Right hindlimb (tissue), 1 donor: ENCODE results near the gene C1orf53.
A peak's percentile ranks its signal among the peaks of the same experiment; 100 is the strongest.
"Not testable (repeated sequence)": the region's sequence is repeated elsewhere in the genome, so short reads cannot be mapped to it uniquely, and the experiment has no call there.

ENCODE experiments used
- DNase-seq: peaks from one replicate; pipeline ENCODE4 v3.0.0-alpha.2; 2018

C1orf53 gene

DNA sequence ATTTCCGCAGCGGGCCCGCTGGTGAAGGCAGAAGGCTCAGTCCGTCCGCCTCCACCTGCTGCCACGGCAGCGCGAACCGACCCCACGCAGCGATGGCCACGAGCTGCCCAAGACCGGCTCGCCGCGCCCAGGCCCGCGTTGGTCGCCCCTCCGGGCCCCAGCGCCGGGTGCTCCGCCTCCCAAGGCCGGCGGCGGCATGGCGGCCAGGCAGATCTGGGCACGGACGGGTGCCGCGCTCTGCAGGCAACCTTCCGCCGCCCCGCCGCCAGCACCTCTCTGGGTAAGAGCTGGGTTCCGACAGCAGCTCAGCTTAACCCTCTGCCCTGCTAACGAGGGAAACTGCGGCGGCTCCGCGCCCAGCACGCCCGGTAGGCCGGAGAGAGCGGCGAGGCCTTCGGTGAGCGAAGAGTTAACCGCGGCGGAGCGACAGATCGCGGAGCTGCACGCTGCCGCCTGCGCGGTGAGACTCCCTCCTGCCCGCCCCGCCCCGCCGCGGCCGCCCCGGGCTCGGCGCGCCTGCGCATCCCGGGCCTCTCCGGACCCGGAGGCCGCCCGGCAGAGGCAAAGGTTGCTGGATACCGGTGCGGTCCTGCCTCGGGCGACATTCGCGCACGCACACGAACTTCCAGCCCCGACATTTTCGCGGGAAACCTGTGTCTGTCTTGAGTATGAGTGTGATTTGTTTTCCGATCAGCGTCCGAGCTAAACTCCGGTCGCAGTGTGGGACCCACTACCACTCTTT lies at the start of gene C1orf53:
TSS of gene C1orf53 (plus strand) at position 177 of the 742 bp plus-strand sequence. CDS start at position 197, 20 bp downstream.
- peak; percentile 93 for DNase-seq

DNA sequence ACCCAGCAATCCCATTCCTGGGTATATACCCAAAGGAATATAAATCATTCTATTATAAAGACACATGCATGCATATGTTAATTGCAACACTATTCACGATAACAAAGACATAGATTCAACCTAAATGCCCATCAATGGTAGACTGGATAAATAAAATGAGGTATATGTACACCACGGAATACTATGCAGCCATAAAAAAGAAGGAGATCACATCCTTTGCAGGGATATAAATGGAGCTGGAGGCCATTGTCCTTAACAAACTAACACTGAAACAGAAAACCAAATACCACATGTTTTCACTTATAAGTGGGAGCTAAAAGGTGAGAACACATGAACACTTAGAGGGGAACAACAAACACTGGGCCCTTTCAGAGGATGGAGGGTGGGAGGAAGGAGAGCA lies 46.7 kb upstream of the C1orf53 start:
- DNase-seq: not testable (repeated sequence)

DNA sequence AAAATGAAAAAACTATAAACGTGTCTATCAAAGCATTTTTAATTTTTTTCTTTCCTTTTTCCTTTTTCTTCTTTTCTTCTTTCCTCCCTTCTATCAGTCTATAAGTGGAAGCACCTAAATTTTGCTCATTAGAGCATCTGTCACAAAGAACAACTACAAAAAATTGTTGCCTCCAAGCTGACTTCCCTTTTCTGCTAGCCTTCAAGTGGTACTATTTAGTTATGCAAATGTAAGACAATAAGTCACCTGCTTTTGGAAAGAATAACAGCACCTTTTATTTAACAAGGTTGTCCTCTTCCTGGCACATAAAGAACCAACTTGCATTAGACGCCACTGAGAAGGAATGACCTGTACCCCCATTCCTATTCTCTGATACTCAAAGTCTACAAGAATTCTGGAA lies 45.0 kb upstream of the C1orf53 start:
- no peak for DNase-seq

DNA sequence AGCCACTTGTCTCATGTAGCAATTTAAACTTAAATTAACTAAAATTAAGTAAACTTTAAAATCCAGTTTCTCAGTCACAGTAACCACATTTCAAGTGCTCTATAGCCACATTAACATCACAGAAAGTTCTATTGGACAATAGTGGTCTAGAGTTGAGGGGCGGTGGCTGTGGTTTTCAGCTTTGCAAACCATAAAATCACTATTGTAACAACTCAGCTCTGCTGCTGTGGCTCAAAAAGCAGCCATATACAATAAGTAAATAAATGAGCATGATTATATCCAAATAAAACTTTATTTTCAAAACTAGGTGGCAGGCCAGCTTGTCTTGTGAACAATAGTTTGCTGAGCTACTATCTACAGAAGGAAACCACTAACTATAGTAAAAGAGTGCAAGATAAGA lies 43.4 kb upstream of the C1orf53 start:
- DNase-seq: no peak

DNA sequence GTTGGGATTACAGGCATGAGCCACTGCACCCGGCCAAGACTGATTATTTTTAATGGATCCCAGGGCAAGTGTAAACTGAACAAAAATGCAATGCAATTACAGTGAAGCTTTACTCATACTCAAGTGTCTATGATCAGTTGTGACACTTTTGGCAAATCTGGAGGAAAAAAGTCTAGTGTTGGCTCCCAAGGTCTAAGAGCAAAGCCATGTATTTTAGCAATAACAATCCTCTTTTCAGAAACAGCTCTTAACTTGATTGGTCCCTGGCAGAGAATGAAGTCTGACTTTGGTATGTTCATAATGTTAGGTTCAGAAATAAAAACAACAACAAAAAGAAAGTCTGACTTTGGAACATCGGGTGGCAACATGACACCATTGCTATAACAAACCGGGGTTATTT lies 40.2 kb upstream of the C1orf53 start:
- DNase-seq: no peak

DNA sequence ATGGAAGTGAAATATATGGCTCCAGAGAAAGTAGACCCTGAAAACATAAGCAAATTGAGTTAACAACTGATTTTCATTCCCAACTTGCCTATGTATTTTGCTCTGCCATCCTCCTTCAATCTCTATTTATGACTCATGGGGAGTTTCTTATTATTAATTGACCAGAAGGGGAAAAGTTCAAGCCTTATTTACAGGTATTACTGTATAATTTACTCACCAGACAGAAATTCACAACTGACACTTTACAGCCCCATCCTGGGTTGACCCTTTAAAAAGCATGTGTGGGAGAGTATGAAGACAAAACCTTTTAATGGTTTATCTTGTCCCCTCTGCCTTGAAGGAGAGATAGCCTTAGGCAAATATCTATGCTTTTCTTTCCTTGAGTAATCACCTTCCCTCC lies 39.8 kb upstream of the C1orf53 start:
- no peak for DNase-seq

DNA sequence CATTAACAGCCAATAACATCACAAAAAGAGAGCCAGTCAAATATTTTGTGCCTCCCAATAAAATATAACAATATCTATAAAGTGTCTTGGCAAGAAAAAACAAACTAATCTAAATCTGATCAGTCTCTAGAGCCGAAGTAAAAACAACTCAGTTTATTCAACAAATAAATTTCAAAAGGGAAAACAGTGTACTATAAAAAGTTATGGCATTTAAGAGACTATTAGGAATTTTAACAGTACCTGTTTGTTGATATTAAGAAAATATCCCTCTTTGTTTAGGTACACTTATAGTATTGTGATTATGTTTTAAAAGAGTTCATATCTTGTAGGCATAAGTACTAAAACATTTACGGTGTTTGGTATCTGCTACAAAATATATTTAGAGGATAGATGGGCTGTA lies 36.6 kb upstream of the C1orf53 start:
- DNase-seq: no peak

DNA sequence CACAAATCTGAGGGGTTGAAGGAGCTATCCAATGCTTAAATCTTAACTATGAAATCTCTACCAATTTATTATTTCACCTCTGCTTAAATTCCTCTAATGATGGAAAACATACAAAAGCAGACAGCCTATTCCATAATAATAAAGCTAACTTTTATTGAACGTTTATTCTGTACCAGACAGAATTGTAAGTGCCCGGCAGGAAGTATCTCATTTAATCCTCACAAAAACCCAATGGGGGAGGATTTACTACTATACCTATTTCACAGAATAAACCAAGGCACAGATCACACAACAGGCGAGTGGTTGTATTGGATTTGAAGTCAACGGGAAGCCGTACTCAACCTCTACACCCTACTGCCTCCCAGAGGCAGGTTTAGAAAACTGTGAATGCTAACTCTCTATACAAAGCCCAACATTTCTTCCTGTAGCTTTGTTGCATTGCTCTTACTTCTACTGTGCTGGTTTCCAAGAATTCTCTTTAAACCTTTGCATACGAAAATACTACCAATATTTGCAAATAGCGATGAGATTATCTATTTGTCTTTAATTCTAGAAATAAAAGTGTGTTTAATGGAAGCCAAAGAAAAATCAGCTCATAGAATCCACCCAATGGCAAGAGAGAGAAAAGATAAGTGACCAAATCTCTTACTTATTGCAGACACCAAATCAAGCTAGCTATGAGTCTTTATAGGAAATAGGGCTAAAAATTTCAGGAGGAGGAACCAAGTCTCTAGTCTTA lies 33.5 kb upstream of the C1orf53 start:
- no peak for DNase-seq

DNA sequence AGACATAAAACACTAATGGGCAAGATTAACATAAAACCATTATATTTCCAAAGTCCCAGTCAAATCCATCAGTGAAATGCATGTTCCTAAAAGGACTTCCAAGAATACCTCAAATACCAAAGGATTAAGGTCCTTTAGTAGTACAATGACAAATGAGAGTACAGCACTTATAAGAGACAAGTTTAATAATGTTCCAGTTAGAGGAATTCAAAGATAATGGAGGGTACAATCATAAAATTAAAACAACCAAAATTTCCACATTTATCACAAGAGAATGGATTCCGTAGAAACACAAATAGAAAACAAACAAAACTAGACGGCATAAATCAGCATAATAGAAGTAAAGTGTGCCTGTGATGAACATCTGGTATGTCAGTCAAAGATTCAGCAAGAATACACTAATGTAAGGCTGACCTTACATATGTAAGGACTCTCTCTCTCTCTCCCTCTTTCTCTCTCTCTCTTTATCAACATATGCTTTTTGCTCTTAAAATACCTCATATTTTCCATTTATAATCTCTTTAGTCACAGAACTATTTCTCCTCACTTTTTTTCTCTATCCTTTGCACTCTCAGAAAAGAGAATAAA lies 32.8 kb upstream of the C1orf53 start:
- DNase-seq: no peak

DNA sequence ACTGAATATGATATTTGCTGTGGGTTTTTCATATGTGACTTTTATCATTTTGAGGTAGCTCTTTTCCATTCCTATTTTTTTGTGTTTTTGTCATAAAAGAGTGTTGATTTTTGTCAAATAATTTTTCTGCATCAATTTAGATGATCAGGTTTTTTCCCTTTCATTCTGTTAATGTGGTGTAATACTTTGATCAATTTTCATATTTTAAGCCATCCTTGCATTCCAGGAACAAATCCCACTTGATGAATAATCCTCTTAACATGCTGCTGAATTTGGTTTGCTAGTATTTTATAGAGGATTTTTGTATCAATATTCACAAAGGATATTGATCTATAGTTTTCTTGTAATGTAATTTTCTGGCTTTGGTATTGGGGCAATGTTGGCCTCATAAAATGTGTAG lies 25.5 kb upstream of the C1orf53 start:
- DNase-seq: no peak

DNA sequence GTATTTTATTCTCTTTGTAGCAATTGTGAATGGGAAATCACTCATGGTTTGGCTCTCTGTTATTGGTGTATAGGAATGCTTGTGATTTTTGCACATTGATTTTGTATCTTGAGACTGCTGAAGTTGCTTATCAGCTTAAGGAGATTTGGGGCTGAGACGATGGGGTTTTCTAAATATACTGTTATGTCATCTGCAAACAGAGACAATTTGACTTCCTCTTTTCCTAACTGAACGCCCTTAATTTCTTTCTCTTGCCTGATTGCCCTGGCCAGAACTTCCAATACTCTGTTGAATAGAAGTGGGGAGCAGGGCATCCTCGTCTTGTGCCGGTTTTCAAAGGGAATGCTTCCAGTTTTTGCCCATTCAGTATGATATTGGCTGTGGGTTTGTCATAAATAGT lies 22.0 kb upstream of the C1orf53 start:
- not testable (repeated sequence) for DNase-seq

DNA sequence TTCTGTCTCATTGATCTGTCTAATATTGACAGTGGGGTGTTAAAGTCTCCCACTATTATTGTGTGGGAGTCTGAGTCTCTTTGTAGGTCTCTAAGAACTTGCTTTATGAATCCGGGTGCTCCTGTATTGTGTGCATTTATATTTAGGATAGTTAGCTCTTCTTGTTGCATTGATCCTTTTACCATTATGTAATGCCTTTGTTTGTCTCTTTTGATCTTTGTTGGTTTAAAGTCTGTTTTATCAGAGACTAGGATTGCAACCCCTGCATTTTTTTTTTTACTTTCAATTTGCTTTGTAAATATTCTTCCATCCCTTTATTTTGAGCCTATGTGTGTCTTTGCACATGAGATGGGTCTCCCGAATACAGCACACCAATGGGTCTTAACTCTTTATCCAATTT lies 20.2 kb upstream of the C1orf53 start:
- not testable (repeated sequence) for DNase-seq

DNA sequence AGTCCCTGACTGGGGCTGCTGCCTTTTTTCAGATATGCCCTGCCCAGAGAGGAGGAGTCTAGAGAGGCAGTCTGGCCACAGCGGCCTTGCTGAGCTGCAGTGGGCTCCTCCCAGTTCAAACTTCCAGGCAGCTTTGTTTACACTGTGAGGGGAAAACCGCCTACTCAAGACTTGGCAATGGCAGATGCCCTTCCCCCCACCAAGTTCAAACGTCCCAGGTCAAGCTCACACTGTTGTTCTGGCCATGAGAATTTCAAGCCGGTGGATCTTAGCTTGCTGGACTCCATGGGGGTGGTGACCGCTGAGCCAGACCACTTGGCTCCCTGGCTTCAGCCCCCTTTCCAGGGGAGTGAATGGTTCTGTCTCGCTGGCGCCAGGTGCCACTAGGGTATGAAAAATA lies 18.3 kb upstream of the C1orf53 start:
- DNase-seq: no peak

DNA sequence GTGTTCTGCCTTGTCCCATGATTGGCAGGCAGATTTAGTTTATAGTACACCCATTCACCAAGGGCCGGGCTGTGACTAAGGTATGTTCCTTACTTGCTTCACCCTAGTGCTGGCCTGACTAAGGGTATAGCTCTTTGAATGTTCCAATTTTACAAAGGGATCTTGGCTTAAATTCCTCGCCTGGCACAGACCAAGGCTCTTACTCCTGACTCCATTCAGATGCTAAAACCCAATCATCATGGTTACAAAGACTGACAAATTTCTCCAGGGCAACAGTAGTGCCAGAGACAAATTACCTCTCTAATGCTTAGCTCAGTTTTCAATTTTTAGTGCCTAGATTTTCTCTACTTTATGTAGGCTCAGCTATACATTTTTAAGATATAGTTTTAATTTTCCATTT lies 11.5 kb upstream of the C1orf53 start:
- no peak for DNase-seq

DNA sequence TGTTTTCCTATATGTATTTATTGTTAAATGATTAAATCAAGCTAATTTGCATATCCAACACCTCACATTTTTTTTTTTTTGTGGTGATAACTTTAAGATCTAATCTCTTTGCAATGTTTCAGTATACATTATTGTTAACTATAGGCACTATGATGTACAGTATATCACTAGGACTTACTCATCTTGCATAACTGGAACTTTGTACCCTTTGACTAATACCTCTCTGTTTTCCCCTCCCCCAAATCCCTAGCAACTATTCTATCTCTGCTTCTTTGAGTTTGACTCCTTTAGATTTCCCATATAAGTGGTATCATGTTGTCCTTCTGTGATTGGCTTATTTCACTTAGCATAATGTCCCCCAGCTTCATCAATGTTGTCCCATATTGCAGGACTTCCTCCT lies 9.7 kb upstream of the C1orf53 start:
- DNase-seq: no peak

DNA sequence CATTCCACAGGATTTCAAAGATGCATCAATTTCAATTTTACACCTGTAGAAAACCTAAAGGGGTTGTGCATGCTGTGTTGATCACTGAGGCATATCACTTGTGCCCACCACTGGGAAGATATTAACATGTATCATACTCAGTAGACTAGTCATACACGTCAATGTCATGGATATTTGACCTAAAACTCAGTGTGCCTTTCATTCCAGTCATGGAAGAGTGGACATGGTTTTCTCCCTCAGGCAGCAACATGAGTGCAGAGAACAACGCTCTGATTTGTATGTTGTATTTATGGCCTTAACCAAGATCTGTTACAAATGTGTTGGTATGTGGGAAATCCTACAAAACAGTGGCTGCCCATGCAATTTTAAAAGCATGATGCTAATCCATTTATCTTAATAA lies 6.1 kb upstream of the C1orf53 start:
- DNase-seq: no peak

DNA sequence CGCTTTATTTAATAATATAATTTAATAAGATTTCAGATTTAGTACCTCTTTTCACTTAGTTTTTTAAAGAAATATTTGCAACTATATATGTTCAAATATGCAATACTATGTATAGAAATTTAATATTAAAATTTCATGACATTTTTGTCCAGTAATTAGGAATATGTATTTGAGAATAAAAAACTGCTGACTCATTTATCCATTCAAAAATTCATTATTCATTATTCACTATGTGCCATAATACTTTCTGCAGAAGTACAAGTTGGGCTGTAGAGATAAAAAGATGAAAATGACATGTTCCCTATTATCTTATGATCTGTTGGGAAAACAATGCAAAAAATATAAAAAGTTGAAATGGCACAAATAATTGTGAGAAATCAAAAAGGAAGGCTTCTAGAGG lies 3.4 kb upstream of the C1orf53 start:
- no peak for DNase-seq

DNA sequence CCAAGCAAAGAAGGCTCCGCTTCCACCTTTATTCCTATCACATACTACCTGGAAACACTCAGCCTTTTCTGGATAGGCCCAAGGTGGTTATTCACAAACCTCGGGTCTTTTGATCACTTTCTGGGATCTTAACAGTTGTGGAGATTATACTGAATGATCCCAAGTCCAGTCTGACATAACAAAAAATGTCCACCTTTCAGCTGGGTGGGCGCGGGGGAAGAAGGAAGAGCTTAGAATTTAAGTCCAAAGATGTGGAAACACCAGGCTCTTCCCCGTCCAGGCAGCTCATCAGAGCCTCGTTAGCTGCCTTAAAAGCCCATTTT lies 338 bp upstream of the C1orf53 start:
- DNase-seq: no peak

DNA sequence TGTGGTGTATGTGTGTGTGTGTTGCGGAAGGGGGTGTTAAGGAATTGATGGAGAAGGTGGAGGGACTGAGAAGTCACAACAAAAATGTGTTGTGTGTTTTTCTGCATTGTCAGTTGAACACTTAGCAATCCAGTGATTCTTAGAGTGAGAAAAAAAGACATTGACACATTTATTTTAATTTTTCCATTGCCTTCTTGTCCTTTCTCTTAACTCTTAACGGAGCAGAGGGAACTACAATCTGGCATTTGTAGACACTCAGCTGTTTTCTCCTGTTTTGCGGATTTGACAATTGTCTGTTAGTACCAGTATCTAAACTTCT lies 725 bp downstream of the C1orf53 start:
- DNase-seq: no peak

DNA sequence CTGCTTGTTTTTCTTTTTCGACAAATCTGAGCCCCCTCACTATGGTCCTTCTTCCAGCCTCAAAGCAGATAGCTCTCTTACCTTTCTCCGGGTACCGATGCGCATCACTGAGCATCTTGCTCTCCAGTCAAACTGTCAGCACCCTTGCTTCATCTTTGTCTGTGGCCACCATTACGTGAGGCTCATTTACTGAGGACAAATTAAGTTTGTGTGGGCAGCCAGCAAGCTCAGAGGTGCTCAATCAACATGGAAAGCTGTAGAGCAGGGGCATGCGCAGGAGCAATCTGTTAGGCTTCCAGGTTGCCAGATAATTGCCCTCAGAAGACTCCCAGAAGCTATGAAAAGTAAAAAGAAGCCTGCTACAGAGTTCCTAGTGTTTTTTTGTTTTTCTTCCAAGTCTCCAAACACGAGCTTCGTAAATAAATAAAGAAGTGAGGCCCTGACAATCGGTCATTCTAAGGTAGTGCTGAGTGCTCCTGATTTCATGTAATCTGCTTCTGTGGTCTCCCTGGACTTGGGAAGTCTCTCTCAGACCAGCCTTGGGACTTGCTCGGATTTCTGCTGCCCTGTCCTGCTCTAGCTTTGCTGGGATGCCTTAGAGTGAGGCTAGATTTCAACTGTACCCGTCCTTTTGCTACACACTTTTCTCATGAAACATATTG lies 1.8 kb downstream of the C1orf53 start:
- DNase-seq: no peak

DNA sequence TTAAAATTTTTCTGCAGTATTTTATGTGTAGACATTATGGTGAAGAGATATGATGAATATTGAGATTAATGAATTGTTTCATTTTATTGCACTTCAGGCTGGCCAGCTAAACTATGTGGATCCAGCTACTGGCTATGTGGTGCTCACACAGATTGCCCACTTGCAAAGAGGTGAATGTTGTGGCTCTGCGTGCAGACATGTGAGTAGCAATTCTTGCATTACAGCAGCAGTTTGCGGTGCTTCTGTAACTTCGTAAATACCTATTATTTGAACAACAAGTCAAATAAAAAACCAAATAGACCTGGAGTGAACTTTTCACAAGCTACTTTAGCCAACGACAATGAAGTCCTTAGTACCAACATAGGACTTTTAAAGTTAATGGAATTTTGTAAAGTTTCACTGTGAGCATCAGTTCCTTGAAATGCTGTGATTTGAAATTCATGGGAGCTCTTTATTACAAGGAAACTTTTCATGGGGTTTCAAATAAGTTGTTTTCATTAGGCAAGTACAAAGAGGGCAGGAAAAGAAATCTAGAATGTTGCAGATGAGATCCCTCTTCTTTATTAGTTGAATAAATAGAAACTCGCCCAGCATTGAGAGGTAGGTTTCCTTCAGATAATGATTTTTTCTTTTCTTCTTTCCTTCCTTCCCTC lies 3.4 kb downstream of the C1orf53 start:
- no peak for DNase-seq

DNA sequence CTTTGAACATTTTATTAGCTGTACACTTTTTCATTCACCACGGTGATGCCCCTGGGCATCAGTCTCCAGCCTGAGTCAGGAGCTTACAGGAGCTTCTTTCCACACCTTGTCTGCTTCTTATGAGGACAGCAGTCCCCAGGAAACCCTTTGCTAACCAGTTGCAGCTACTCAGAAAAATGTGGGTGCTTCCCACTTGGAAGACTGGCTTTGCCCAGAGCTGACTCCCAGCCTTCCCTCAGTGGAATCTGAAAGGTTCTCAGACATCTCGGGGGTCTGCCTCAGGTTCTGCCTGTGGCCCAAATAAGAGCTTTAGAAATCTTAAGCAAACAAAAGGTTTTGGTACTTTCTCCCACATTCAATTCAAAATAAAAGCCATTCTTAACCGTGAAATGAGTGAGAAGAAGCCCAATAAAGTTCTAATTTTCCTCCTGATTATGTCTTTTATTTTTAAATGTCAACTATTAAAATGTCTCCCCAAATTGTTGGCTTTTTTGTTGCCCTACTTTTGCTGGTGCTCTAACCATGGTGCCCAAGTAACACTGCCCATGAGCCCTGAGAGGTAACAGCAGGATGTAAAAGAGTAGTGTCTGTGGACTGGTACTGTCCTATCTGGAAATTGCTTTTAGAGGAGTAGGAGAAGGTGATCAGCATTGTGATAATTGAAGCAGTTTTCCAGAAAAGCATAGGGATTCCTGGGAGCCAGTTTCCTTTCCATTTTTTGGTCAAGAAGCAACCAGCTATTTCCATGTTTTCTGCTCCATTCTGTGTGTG lies 5.6 kb downstream of the C1orf53 start:
- no peak for DNase-seq
